ENCODE data around the gene CLPTM1. TPM values are rescaled to one million over a fixed set of nuclear protein-coding genes. Genes with fewer than 3 reads are reported as not detected.

The CLPTM1 gene
- total and polyA plus RNA-seq, 9 of the 15 experiments (the other 6 are each of a cell fraction or from before 2014, with no cell fraction given) = 0.37 to 96.0 (median 27.5) TPM

- TF ChIP-seq ATF1 (CRISPR knock-in tag; IDR thresholded peaks at IDR 0.05) (no peak), ATF1 (tag; IDR thresholded peaks at IDR 0.05) (peak; percentile 83), CXXC5 (CRISPR knock-in tag; IDR thresholded peaks at IDR 0.05) (peak; percentile 96), XRCC4 (IDR thresholded peaks at IDR 0.05; ENCODE audit: extremely low read depth, insufficient read depth, insufficient read length) (no peak), FIP1L1 (IDR thresholded peaks at IDR 0.05; ENCODE audit: low read depth, low read length, poor library complexity, severe bottlenecking) (no peak), SIN3A (IDR thresholded peaks at IDR 0.05; ENCODE audit: borderline replicate concordance in 2 of 2, control insufficient read depth in 1 of 2, low read depth in 2 of 2, low read length in 2 of 2) (peak; percentile 89 to 93; a peak in 3 of 4 replicates), C11orf30 (IDR thresholded peaks at IDR 0.05; ENCODE audit: low read depth) (peak; percentile 65), FOXM1 (IDR thresholded peaks at IDR 0.05; ENCODE audit: low read depth) (no peak), FOXM1 (CRISPR knock-in tag; IDR thresholded peaks at IDR 0.05; ENCODE audit: low read depth) (0 out of 2 replicates have a peak, but pooled peaks have one; percentile 60), MTA2 (IDR thresholded peaks at IDR 0.05; ENCODE audit: low read depth) (no peak), CHD4 (IDR thresholded peaks at IDR 0.05; ENCODE audit: insufficient read depth, insufficient replicate concordance, low read depth, low read length, poor library complexity, severe bottlenecking) (no peak), ZNF174 (CRISPR knock-in tag; IDR thresholded peaks at IDR 0.05) (no peak), NR4A1 (CRISPR knock-in tag; IDR thresholded peaks at IDR 0.05) (no peak), NR4A1 (tag; IDR thresholded peaks at IDR 0.05) (no peak), ETS1 (conservative IDR thresholded peaks at IDR 0.05; ENCODE audit: control insufficient read depth, low read depth, low read length) (no peak; the same call in 1 of the 2 replicates), ZNF224 (CRISPR knock-in tag; IDR thresholded peaks at IDR 0.05) (0 out of 2 replicates have a peak, but pooled peaks have one; percentile 17), ZNF778 (CRISPR knock-in tag; IDR thresholded peaks at IDR 0.05) (no peak), ZFP91 (CRISPR knock-in tag; IDR thresholded peaks at IDR 0.05) (no peak; the same call in 1 of the 2 replicates), EZH2 (IDR thresholded peaks at IDR 0.05; ENCODE audit: borderline replicate concordance, low read depth, low read length) (no peak), ZC3H4 (CRISPR knock-in tag; IDR thresholded peaks at IDR 0.05; ENCODE audit: borderline replicate concordance) (no peak), SP2 (IDR thresholded peaks at IDR 0.05; ENCODE audit: extremely low read depth, low read depth, low read length, poor library complexity, severe bottlenecking) (no peak), CBFA2T3 (IDR thresholded peaks at IDR 0.05) (no peak)
- TF ChIP-seq, protein P1, sequence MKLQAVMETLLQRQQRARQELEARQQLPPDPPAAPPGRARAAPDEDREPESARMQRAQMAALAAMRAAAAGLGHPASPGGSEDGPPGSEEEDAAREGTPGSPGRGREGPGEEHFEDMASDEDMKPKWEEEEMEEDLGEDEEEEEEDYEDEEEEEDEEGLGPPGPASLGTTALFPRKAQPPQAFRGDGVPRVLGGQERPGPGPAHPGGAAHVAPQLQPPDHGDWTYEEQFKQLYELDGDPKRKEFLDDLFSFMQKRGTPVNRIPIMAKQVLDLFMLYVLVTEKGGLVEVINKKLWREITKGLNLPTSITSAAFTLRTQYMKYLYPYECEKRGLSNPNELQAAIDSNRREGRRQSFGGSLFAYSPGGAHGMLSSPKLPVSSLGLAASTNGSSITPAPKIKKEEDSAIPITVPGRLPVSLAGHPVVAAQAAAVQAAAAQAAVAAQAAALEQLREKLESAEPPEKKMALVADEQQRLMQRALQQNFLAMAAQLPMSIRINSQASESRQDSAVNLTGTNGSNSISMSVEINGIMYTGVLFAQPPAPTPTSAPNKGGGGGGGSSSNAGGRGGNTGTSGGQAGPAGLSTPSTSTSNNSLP (IDR thresholded peaks at IDR 0.05; ENCODE audit: borderline replicate concordance, low read depth, low read length) = no peak
These were observed 84.0 kb downstream of the CLPTM1 start, which contains the start of gene CLASRP (continued) for GRCh38 chr19:45038931-45039893.

All from K562 (cell line).